Body of pancreas (tissue), 4 donors: Measurements from ENCODE around the gene PNPLA6.

Source experiments
- CTCF ChIP-seq, 7 experiments: fragments of 450-650 bp in 4 of 7; fragments of 200-600 bp in 3 of 7; sonication (generic) in 3 of 7; IDR thresholded peaks; one replicate each; pipeline ENCODE4 v1.5.1; 2016 to 2019; ENCODE audit warnings: antibody characterized with exemption in 7 of 7
- POLR2A ChIP-seq, 3 donors: fragments of 450-650 bp; IDR thresholded peaks; one replicate each; pipeline ENCODE4 v1.6.1; 2016; ENCODE audit warnings: antibody characterized with exemption in 3 of 3, mild to moderate bottlenecking in 2 of 3

GRCh38 chr19:7550987-7551761 lies 15.7 kb downstream of the PNPLA6 start:
- TF ChIP-seq CTCF (IDR thresholded peaks at IDR 0.05) (peak in 1 of 7 experiments; percentile 12), POLR2A (IDR thresholded peaks at IDR 0.05) (no peak)
